ENCODE results near the gene FBXW5. TPM values are rescaled to one million over a fixed set of nuclear protein-coding genes. Genes with fewer than 3 reads are reported as not detected.

Gene FBXW5
- total RNA-seq, 1 donor from 2014 or later, result 157 TPM

- Histone ChIP-seq H3K27me3 (ENCODE audit: low read depth) (no peaks in the 10 kb centered on the region), H3K36me3 (peaks cover 54% of the 10 kb centered on the region), H3K4me3 (no peak overlapping the region), H3K27ac (replicated peaks) (no peak overlapping the region), H3K4me1 (no peaks in the 10 kb centered on the region), H3K9me3 (replicated peaks) (no peaks in the 10 kb centered on the region)
- no peak for DNase-seq
- intact Hi-C loops (cut with micrococcal nuclease), result no loop called here
- TF ChIP-seq, protein P1, sequence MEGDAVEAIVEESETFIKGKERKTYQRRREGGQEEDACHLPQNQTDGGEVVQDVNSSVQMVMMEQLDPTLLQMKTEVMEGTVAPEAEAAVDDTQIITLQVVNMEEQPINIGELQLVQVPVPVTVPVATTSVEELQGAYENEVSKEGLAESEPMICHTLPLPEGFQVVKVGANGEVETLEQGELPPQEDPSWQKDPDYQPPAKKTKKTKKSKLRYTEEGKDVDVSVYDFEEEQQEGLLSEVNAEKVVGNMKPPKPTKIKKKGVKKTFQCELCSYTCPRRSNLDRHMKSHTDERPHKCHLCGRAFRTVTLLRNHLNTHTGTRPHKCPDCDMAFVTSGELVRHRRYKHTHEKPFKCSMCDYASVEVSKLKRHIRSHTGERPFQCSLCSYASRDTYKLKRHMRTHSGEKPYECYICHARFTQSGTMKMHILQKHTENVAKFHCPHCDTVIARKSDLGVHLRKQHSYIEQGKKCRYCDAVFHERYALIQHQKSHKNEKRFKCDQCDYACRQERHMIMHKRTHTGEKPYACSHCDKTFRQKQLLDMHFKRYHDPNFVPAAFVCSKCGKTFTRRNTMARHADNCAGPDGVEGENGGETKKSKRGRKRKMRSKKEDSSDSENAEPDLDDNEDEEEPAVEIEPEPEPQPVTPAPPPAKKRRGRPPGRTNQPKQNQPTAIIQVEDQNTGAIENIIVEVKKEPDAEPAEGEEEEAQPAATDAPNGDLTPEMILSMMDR (IDR thresholded peaks at IDR 0.05; ENCODE audit: borderline replicate concordance), result no peak
Observed at GRCh38 chr9:136910197-136910900, 34.2 kb downstream of the FBXW5 start.

GRCh38 chr9:136907011-136907914, 37.3 kb downstream of the FBXW5 start:
- Histone ChIP-seq H3K4me1 (peaks cover 19% of the 10 kb centered on the region), H3K36me3 (peaks cover 40% of the 10 kb centered on the region), H3K9me3 (replicated peaks) (no peaks in the 10 kb centered on the region), H3K27me3 (ENCODE audit: low read depth) (no peaks in the 10 kb centered on the region), H3K27ac (replicated peaks) (no peak overlapping the region), H3K4me3 (no peak overlapping the region)
- intact Hi-C loops (cut with micrococcal nuclease), result no loop called here
- TF ChIP-seq, protein P1 (IDR thresholded peaks at IDR 0.05; ENCODE audit: borderline replicate concordance), result no peak
- DNase-seq, result no peak

DNA sequence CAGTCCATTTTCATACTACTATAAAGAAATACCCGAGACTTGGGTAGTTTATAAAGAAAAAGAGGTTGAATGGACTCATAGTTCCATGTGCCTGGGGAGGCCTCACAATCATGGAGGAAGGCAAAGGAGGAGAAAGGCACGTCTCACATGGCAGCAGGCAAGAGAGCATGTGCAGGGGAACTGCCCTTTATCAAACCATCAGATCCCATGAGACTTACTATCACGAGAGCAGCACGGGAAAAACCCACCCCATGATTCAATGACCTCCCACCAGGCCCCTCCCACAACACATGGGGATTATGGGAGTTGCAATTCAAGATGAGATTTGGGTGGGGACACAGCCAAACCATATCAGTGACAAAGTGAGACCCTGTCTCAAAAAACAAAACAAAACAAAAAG, 38.3 kb downstream of the FBXW5 start:
- Histone ChIP-seq H3K27me3 (ENCODE audit: low read depth) (no peaks in the 10 kb centered on the region), H3K9me3 (replicated peaks) (no peaks in the 10 kb centered on the region), H3K27ac (replicated peaks) (no peak overlapping the region), H3K4me3 (no peak overlapping the region), H3K4me1 (peaks cover 29% of the 10 kb centered on the region), H3K36me3 (peaks cover 38% of the 10 kb centered on the region)
- intact Hi-C loops (cut with micrococcal nuclease), result no loop called here
- TF ChIP-seq, protein P1 (IDR thresholded peaks at IDR 0.05; ENCODE audit: borderline replicate concordance), result no peak
- DNase-seq, result no peak

- peak; percentile 56 for DNase-seq
- Histone ChIP-seq H3K27me3 (ENCODE audit: low read depth) (no peaks in the 10 kb centered on the region), H3K27ac (replicated peaks) (peak overlapping the region; percentile 89), H3K36me3 (peaks cover 40% of the 10 kb centered on the region), H3K4me3 (peak overlapping the region; percentile 33), H3K9me3 (replicated peaks) (no peaks in the 10 kb centered on the region), H3K4me1 (peaks cover 40% of the 10 kb centered on the region)
- intact Hi-C loops (cut with micrococcal nuclease), result no loop called here
- TF ChIP-seq, protein P1 (IDR thresholded peaks at IDR 0.05; ENCODE audit: borderline replicate concordance), result no peak
Observed at GRCh38 chr9:136903041-136903554, 41.4 kb downstream of the FBXW5 start.

GRCh38 chr9:136902259-136902821, 42.2 kb downstream of the FBXW5 start:
- H3K9me3 ChIP-seq (replicated peaks), result no peaks in the 10 kb centered on the region
- DNase-seq, result peak; percentile 67
- H3K4me3 ChIP-seq, result peak overlapping the region; percentile 33
- H3K27ac ChIP-seq (replicated peaks), result peak overlapping the region; percentile 89
- peaks cover 32% of the 10 kb centered on the region for H3K36me3 ChIP-seq
- no peaks in the 10 kb centered on the region for H3K27me3 ChIP-seq (ENCODE audit: low read depth)
- H3K4me1 ChIP-seq, result peaks cover 40% of the 10 kb centered on the region
- TF ChIP-seq, protein P1 (IDR thresholded peaks at IDR 0.05; ENCODE audit: borderline replicate concordance), result no peak
- intact Hi-C loops (cut with micrococcal nuclease), result no loop called here
